Measurements from ENCODE around the gene UVRAG.
"Not testable (repeated sequence)": the region's sequence is repeated elsewhere in the genome, so short reads cannot be mapped to it uniquely, and the experiment has no call there.

Gene UVRAG

DNA sequence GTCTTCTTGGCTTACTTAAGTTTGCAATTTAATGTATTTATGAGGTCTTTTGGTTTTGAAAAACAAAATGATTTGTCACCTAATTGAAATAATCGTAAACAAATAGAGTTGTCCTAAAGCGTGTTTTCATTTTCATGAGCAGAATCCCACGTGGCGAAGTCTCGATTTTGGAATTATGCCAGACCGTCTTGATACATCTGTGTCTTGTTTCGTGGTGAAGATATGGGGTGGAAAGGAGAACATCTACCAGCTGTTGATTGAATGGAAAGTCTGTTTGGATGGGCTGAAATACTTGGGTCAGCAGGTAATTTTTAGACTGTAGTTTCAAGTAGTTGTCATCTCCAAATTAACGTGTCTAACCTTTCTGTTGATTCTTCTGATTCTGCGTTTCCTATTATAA, 64.7 kb downstream of the UVRAG start:
- no peak for DNase-seq (ENCODE audit: low spot score)

GRCh38 chr11:75880343-75880742, 65.3 kb downstream of the UVRAG start:
- not testable (repeated sequence) for DNase-seq (ENCODE audit: low spot score)

- no peak for DNase-seq (ENCODE audit: low spot score)
Observed at GRCh38 chr11:75884321-75884720, 69.3 kb downstream of the UVRAG start.

DNA sequence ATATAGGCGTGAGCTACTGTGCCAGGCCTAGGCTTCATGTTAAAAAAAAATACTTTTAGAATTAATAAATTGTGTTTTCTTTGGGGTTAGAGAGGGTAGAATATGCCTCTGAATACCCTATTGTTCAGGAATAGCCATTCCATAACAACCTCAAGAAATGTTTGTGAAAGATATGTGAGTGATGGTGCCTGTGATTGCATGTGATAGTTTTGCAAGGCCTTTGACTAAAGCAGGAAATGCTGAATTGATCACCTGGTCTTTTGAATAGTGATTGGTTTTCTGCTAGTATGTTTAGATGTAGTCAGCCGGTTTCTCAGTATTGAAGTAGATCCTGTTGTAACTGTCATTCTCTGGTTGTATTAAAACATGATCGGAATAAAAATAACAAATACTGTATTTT, 73.4 kb downstream of the UVRAG start:
- no peak for DNase-seq (ENCODE audit: low spot score)

DNA sequence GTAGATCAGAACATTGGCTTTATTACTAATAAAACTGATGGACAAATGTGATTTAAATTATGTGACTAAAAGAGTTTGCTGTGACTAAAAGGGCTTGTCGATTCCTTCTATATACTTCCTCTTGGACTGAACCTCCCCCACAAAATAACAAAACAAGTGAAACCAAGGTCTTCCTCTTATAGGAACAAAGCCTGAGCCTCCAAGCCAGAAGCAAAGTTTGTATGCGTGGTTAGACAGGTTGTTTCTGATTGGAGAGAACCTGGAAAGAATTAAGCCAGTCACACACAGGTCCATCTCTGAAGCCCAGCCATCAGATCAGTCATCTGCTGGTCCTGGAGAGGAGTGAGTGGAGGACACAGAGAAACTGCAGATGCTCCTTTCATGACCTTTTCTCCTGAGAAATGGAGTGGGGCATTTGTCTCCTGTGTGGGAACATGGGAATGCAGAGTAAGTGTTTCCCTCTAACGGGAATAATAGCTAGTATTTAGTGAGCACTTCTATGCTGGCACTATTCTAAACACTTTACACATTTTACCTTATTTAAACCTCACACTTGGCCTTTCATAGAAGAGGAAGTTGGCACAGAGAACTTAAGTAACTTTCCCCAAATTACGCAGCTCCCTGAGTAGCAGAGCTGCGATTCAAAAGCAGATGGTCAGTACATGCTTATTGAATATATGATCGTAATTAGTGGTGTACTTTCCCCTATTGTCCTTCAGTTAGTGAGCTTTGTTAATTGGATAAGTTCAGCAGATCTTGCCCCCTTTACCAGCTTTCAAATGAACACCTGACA, 77.1 kb downstream of the UVRAG start:
- DNase-seq (ENCODE audit: low spot score) = no peak

DNA sequence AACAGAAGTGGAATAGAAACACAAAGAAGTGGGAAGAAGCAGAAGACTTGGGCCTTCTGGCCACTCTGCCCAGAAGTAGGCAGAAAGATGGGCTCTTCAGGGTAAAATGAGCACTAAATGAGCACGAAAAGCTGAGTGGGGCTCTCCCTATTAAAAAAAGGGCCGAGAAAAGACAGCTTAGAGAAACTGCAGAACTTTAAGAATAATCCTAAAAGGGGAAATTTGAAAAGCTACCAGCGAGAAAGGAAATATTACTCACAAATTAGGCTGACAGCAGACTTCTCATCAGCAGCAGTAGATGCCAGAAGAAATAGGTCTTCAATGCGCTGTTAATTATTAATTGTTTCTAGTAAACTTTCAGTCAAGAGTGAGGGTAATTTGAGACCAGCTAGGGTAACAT, 78.2 kb downstream of the UVRAG start:
- DNase-seq (ENCODE audit: low spot score) = no peak

DNA sequence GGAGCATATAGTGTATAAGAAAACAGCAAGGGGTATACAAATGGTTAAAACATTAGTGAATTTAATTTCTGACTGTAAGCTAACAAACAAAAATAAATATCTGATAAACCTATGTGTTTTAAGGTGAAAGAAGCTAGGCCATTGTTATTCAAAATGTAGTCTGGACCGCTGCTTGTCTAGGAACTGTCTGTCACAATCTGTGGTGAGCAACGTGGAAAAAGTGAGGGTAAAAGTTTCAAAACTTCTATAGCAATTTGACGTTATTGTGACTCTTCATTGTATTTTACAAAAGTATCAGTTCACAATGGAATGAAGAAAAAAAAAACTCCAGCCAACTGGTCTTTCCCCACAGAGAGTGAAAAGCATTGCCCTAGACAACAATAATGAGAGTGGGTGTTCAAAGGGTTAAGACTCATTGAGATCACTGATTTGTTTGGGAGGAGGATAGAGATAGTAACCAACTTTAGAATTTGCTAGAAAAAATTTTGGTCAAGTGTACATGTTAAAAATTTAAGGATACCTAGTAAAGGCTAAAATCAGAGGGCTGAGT, 79.1 kb downstream of the UVRAG start:
- DNase-seq (ENCODE audit: low spot score) = no peak

DNA sequence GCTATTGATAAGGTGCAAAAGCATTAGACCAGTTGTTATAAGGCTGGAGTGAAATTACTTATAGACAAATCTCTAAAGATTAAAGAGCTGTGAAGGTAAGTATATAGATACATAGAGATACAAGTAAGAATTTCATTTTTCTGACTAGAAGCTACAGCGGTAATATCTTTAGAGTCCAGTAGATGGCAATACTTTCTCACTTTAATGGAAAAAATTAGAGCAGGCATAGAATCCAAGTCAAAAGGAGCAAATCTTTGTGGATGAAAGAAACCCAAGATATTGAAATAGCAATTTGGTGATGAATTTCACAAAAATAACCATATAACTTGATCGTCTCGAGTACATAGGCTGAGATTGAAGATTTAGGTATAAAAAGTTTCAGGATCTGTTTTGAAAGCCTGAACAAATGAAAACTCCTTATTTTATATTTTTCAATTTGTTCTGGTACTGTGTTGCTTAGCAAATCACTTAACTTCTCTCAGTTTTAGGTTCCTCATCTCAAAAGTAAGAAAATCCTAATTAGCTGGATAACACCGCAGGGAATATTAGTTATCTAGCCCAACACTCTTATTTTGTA, 81.9 kb downstream of the UVRAG start:
- DNase-seq (ENCODE audit: low spot score) = no peak

- no peak for DNase-seq (ENCODE audit: low spot score)
Observed at GRCh38 chr11:75898871-75899270, 83.9 kb downstream of the UVRAG start.

- DNase-seq (ENCODE audit: low spot score) = no peak
Observed at GRCh38 chr11:75899806-75900205, 84.8 kb downstream of the UVRAG start.

DNA sequence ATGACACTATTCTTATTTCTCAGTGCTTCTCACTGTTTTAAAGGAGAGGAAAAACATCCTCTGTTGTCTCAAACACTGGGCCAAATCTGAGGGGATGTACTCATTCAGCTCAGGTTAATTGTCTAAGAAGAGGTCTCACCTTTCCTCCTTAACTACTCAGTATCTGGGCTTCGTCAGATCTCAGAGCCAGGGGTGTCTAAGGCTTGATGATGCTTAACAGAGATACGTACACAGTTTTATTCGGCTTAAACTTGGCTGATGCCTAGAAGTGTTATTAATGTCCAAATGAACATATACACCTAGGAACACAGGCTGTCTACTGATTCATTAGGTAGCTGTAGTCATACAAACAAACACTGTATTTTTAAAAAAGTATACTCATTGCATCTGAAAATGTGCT, 85.8 kb downstream of the UVRAG start:
- DNase-seq (ENCODE audit: low spot score) = no peak

DNA sequence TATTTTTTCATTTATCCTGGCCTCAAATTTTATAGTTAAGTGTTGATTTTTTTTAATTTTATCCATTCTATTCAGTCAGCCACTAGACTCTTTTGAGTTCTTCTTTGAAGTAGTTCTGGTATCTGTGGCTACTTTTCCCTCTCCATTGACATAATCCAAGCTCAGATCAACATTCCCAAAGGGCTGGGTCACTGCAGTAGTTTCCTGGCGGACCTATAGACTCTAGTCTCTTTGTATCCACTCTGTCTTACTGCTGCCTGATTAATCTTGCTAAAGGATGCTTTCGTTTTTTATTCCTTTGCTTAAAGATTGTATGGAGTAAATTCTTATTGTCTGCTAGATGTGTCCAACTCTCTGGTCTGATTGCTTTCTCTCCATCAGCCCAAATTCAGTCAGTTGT, 87.6 kb downstream of the UVRAG start:
- no peak for DNase-seq (ENCODE audit: low spot score)

GRCh38 chr11:75903276-75903675, 88.3 kb downstream of the UVRAG start:
- DNase-seq (ENCODE audit: low spot score) = no peak

DNA sequence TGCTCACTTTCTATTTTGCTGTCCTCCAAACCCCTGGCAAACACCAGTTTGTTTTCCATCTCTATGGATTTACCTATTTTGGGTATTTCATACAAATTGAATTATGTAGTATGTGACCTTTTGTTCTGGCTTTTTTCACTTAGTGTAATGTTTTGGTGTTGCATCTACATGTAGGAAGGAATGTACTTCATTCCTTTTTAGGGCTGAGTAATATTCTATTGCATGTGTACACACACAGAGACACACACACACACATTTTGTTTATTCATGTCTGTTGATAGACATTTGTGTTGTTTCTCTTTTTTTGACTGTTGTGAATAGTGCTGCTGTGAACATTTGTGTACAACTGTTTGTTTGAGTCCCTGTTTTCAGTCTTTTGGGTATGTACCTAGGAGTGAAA, 90.4 kb downstream of the UVRAG start:
- DNase-seq (ENCODE audit: low spot score) = no peak

DNA sequence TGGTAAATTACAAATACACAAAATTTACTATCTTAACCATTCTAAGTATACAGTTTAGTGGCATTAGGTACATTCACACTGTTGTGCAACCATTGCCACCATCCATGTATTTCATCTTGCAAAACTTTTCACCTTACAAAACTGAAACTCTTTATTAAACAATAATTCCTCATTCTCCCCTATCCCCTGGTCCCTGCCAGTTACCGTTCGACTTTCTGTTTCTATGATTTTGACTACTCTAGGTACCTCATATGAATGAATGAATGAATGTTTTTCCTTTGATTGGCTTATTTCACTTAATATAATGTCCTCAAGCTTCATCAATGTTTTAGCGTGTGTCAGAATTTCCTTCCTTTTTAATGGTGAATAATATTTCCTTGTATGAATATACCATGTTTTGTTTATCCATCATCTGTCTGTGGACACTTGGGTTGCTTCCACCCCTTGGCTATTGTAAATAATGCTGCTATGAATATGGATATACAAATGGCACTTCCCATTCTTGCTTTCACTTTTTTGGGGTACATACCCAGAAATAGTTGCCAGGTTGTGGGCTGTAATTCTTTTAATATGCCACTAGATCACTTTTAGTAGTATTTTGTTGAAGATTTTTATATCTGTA, 93.0 kb downstream of the UVRAG start:
- no peak for DNase-seq (ENCODE audit: low spot score)

DNA sequence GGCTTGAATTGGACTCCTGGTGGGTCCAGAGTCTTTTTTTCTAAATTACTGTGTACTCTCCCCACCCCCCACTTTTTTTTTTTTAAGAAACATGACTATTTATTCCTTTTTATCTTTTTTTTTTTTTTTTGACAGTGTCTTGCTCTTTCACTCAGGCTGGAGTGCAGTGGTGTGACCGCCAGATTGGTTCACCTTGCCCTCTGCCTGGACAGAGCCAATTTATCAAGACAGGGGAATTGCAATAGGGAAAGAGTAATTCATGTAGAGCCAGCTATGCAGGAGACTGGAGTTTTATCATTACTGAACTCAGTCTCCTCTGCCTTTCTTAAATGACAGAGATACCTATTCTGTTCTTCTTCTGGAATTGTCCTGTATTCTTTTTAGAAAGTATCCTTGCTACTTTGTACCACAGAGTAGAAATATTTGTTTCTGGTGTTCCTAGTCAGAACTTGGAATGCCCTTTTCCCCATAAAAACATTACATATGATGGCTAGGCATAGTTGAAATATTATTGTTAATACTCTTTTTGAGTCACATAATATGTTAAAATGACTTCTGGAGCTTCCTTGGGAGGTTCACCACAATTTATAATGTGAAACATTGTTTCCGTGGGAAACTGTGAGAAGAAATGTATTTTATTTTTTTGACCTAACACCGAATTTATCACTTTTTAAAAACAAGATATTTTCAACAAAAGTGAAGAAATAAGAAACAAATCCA, 95.6 kb downstream of the UVRAG start:
- no peak for DNase-seq (ENCODE audit: low spot score)

GRCh38 chr11:75911459-75911858, 96.4 kb downstream of the UVRAG start:
- DNase-seq (ENCODE audit: low spot score) = no peak

DNA sequence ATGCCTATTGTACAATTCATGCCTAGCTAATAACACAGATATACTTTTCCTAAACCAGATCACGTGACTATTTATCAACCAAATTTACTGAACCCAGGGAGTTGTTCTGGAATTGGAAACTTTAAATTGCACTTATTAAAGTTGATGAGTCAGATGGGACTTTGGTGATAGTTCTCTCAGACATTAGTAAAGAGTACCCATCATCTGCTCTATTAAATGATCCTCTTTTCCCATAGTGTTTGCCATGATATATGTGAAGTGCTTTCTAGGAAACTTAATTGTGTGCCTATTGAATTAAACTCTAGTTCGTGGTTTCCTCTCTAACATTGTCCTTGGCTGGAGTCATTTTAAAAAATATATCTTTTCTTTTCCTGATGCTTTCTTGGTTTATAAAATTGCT, 99.0 kb downstream of the UVRAG start:
- DNase-seq (ENCODE audit: low spot score) = no peak

- no peak for DNase-seq (ENCODE audit: low spot score)
Observed at GRCh38 chr11:75916882-75917281, 101.9 kb downstream of the UVRAG start.

DNA sequence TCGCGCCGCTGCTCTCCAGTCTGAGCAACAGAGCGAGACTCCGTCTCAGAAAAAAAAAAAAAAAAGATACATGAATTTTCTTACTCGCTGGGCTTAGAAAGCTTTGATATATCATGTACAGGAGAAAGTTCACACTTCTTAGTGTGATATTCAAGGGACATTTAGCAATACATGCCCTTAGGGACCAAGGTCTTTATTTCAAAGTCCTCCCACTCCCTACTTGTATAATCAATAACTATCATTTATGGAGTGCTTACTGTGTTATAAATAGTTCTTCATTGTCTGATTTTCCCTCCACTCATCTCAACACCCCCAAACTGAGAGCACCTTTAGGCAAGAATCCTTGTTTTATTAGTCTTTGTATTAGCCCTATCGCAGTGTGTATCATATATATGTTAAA, 103.3 kb downstream of the UVRAG start:
- no peak for DNase-seq (ENCODE audit: low spot score)

GRCh38 chr11:75919525-75919924, 104.5 kb downstream of the UVRAG start:
- no peak for DNase-seq (ENCODE audit: low spot score)

DNA sequence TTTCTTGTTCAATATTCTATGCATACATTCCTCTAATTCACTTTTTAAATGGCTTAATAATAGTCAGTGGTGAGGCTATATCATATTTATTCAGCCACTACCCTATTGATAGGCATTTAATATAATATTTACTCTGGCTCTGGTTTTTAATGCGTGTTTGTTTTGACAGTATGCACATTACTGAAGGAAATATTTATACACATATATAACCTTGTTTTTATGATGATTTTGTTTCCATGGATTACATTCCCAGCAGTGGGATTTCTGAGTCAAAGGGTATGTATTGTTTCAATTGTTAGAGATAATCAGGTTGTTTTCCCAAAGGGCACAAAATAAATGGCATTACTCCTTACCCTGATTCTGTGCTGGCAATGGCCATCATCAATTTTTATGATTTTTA, 105.8 kb downstream of the UVRAG start:
- no peak for DNase-seq (ENCODE audit: low spot score)

DNA sequence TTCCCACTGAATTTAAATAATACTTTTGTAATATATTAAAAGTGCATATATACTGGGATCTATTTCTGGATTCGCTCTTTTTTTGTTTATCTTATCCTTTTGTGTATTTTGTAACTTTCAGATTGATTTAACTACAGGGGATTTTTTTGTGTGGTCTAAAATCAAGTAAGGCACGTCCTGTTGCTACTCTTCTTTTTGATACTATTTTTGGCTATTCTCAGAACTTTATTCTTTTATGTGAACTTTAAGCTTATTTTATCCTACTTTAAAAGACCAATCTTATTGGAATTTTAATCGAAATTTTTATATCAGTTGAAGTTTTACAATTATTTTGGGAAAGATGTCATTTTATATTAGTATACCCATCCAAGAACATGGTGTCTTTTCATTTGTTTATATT, 106.8 kb downstream of the UVRAG start:
- no peak for DNase-seq (ENCODE audit: low spot score)

Data from left forelimb (tissue), 1 donor.